Caki2 (cell line): ENCODE data around the gene RNF223. TPM values are rescaled to one million over a fixed set of nuclear protein-coding genes. Genes with fewer than 3 reads are reported as not detected.
"Not testable (repeated sequence)": the region's sequence is repeated elsewhere in the genome, so short reads cannot be mapped to it uniquely, and the experiment has no call there.

ENCODE experiments used
- DNase-seq: peaks from one replicate; pipeline ENCODE4 v3.0.0-alpha.2; 2015; ENCODE audit warnings: low read depth
- in situ Hi-C: cut with HindIII; loops from 2 replicates; pipeline ENCODE4 v1.10.0; 2016; ENCODE audit warnings: low sequenced_read_pairs, low pct_unique_long_range_greater_than_20kb, mixed read lengths
- total RNA-seq: library from RNA; depleted of rRNA; stranded (reverse); fragments of >200 nt; shearing (Covaris generic); gene quantifications from 2 replicates; pipeline ENCODE4 v1.2.3, GENCODE V29; 2014; ENCODE audit warnings: low replicate concordance

RNF223 gene
- total RNA-seq, 1 experiment from 2014 or later, result not detected

GRCh38 chr1:1065940-1066304, 8.2 kb downstream of the RNF223 start:
- in situ Hi-C loops, DNase-seq: not testable (repeated sequence)

GRCh38 chr1:1065265-1065939, 8.7 kb downstream of the RNF223 start:
- in situ Hi-C loops, result no loop called here
- DNase-seq, result no peak

GRCh38 chr1:1063945-1064831, 9.9 kb downstream of the RNF223 start:
- in situ Hi-C loops, result no loop called here
- peak; percentile 94 for DNase-seq

- no peak for DNase-seq
- in situ Hi-C loops, result no loop called here
These were observed 10.7 kb downstream of the RNF223 start for GRCh38 chr1:1063261-1063944.

GRCh38 chr1:1062348-1063163, 11.6 kb downstream of the RNF223 start:
- in situ Hi-C loops, result no loop called here

DNA sequence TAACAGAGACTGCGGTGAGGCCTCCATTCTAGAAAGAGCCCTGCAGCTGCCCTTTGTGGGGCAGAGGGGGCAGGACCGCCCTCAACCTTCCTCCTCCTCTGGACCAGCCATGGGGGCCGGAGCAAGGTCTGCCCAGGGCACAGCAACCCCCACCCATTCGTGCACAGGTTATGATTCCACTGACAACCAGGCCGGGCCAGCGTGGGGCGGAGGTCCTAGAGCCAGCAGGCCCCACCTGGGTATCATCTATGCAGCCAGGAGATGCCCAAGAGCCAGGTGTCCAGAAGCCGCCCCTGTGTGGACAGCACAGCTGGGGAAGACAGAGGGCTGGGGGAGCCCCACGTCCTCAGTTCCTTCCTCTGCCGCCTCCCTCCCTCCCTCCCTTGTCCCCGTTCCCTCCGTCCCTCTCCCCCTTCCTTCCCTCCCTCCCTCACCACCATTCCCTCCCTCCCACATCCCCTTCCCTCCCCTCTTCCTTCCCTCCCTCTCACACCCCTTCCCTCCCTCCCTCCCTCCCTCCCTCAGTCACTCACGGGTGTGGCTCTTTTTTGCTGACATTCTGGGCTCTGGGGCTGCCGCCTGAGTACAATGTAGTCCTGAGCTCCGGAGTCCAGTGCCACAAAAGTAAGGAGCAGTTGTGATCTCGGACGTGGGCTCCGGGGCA, 12.3 kb downstream of the RNF223 start:
- in situ Hi-C loops, result no loop called here
- no peak for DNase-seq

More at GRCh38 chr1:1062348-1063163, 11.6 kb downstream of the RNF223 start:
- no peak for DNase-seq

DNA sequence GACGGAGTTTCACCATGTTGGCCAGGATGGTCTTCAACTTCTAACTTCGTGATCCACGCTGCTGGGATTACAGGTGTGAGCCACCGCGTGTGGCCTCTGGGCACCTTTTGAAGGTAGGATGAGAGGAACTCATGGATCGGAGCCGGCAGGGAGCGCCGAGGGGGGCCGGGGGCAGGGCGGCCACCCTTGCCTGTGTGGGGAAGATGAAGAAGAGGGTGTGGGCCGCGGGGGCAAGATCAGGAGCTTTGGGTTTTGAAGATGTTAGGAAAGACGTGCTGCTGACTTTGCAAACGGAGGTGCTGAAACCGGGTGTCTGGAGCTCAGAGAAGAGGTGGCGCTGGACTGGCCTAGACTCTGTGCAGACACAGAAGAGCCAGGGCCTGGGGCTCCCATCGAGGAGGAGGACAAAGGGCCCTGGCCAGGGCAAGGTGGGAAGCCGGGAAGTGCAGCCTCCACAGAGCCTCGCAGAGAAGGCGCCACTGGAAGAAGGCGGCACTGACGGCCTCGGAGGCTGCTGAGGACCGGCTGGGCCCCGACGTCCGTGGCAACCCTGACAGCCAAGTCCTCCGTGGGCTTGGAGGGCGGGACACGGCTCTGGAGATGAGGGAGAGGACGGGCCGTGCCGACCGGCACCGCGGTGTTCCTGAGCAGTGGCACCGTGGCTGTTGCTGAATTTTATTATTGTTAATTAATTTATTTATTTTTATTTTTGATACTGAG, 13.7 kb downstream of the RNF223 start:
- in situ Hi-C loops, result no loop called here

GRCh38 chr1:1059494-1060280, 14.4 kb downstream of the RNF223 start:
- peak; percentile 74 for DNase-seq
- in situ Hi-C loops, result no loop called here

More for the DNA sequence above, 13.7 kb downstream of the RNF223 start:
- DNase-seq, result no peak

DNA sequence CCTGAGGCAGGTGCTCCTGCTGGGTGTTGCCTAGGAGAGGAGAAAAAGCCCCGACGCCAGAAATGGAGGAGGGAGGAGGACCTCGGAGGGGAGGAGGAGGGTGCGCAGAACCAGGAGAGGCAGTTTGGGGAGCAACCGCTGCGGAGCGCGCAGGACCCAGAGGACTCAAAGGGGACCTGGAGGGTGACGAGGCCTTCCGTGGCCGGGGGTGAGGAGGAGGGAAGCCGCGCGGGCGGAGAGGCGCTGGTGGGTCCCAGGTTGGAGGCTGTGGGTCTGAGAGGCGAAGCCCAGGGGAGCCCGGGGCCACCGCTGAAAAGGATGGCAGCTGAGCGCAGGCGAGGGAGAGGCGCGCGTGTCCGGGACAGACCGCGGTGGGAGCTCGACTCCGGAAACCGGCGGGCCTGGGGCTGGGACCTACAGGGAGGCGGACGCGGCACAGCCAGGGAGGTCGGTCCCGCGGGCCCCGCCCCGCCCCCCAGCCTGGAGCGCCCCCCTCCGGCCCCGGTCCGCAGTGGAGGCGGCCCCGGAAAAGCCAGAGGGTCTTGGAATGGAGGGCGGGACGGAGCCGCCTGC, 15.1 kb downstream of the RNF223 start:
- DNase-seq, result no peak
- in situ Hi-C loops, result no loop called here

DNA sequence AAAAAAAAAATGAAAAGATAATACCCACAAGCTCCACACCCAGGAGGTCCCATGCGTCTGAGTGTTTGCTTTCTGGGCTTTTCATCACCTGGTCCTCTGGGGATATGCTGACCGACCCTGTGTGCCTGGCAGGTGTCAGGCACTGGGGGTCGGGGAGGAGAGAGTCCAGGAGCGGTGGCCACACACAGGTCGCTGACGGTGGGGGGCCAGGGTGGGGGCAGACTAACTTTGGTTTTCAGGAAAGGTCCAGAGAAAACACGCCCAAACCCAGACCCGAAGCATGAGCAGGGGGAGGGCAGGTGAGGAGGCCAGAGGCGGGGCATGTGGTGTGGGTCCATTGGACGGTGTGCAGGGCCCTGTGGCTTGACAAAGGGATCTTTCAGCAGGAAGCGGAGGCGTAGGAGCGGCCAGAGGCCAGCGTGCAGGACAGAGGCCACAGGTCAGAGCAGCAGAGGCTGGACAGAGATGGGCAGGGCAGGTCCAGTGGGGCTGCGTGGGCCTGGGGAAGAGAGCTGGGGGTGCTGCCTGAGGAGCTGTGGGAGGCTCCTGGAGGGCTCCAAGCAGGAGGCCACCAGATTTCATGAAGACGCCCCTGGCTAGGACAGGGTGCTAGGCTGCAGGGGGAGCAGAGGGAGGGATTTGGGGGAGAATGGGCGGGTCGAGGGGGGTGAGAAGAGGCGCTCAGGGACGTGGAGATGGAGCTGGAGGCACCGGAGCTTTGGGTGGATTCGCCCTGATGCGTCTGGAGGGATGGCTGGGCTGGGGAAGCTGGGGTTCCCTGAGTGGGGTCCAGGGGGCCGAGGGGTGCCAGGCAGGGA, 15.8 kb downstream of the RNF223 start:
- in situ Hi-C loops, result no loop called here
- DNase-seq, result no peak

DNA sequence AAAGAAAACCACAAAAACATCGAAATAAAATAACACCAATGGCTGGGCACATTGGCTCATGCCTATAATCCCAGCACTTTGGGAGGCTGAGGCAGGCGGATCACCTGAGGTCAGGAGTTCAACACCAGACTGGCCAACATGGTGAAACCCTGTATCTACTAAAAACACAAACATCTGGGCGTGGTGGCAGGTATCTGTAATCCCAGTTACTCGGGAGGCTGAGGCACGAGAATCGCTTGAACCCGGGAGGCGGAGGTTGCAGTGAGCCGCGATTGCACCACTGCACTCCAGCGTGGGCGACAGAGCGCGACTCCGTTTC, 16.4 kb downstream of the RNF223 start:
- in situ Hi-C loops, DNase-seq: not testable (repeated sequence)

- in situ Hi-C loops, result no loop called here
- DNase-seq, result no peak
These were observed 18.0 kb downstream of the RNF223 start for GRCh38 chr1:1055841-1056736.

GRCh38 chr1:1054971-1055370, 19.1 kb downstream of the RNF223 start:
- in situ Hi-C loops, result no loop called here
- DNase-seq, result no peak

DNA sequence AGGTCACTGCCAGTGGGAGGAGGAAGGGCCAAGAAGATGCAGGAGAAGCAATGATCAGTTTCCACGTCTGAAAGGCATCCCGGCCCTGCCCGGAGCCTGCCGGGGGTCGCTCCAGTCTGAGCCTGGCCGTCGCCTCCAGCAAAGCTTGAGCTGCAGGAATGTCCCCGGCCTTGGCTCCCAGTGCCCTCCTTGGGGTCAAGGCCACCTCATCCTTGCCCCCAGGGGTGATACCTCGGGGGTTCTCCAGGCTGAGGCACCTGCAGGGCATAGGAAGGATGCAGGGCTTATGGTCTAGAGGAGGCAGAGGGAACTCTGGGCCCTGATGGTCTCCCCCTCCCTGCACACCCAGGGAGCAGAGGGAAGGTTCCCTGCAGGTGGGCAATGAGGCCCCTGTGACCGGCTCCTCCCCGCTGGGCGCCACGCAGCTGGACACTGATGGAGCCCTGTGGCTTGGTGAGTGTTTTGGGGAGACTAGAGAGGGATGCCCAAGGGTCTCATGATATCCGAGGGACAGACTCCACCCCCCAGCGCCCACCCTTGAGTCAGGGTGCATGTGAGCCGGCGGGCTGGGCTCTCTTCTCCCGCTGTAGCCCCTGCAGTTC, 19.9 kb downstream of the RNF223 start:
- in situ Hi-C loops, result no loop called here
- DNase-seq, result no peak
